ENCODE data around the gene PCDHB11.
"Not testable (repeated sequence)": the region's sequence is repeated elsewhere in the genome, so short reads cannot be mapped to it uniquely, and the experiment has no call there.

Gene PCDHB11

GRCh38 chr5:141199359-141200235, at the start of gene PCDHB11:
PCDHB11 (plus strand) TSS chr5:141199627; CDS start chr5:141199775, 148 bp downstream.
- DNase-seq: no peak

- DNase-seq: no peak
These were observed 49.6 kb upstream of the PCDHB11 start, which contains the start of gene PCDHB6 for GRCh38 chr5:141149812-141150211. PCDHB6 (plus strand) TSS chr5:141150057; CDS start chr5:141150258, 201 bp downstream.

GRCh38 chr5:141150224-141150992, 49.0 kb upstream of the PCDHB11 start:
- no peak for DNase-seq

- no peak for DNase-seq
These were observed 48.5 kb upstream of the PCDHB11 start for GRCh38 chr5:141150993-141151325.

GRCh38 chr5:141151632-141152031, 47.8 kb upstream of the PCDHB11 start:
- not testable (repeated sequence) for DNase-seq

- DNase-seq: not testable (repeated sequence)
These were observed 47.3 kb upstream of the PCDHB11 start for GRCh38 chr5:141152096-141152495.

GRCh38 chr5:141155540-141156374, 43.7 kb upstream of the PCDHB11 start:
- no peak for DNase-seq

GRCh38 chr5:141157356-141157755, 42.1 kb upstream of the PCDHB11 start:
- not testable (repeated sequence) for DNase-seq

GRCh38 chr5:141157901-141158300, 41.5 kb upstream of the PCDHB11 start:
- DNase-seq: not testable (repeated sequence)

- peak; percentile 13 for DNase-seq
These were observed 26.8 kb upstream of the PCDHB11 start, which contains the start of gene PCDHB7 for GRCh38 chr5:141172381-141173204. PCDHB7 (plus strand) TSS chr5:141172644; CDS start chr5:141172836, 192 bp downstream.

GRCh38 chr5:141174291-141175104, 24.9 kb upstream of the PCDHB11 start:
- DNase-seq: not testable (repeated sequence)

- DNase-seq: no peak
These were observed 23.5 kb upstream of the PCDHB11 start for GRCh38 chr5:141175933-141176332.

- DNase-seq: not testable (repeated sequence)
These were observed 21.7 kb upstream of the PCDHB11 start, which contains the start of gene PCDHB8 for GRCh38 chr5:141177577-141178191. PCDHB8 (plus strand) TSS chr5:141177790; CDS start chr5:141178035, 245 bp downstream.

- DNase-seq: not testable (repeated sequence)
These were observed 20.1 kb upstream of the PCDHB11 start for GRCh38 chr5:141179371-141179770.

- not testable (repeated sequence) for DNase-seq
These were observed 19.6 kb upstream of the PCDHB11 start for GRCh38 chr5:141179876-141180275.

- no peak for DNase-seq
These were observed 19.1 kb upstream of the PCDHB11 start for GRCh38 chr5:141180313-141180712.

GRCh38 chr5:141182248-141182647, 17.2 kb upstream of the PCDHB11 start, which contains the start of gene PCDHB16:
PCDHB16 (plus strand) TSS chr5:141182387; CDS start chr5:141182560, 173 bp downstream.
- DNase-seq: no peak

- not testable (repeated sequence) for DNase-seq
These were observed 15.1 kb upstream of the PCDHB11 start for GRCh38 chr5:141184117-141184855.

GRCh38 chr5:141186897-141187512, 12.4 kb upstream of the PCDHB11 start, which contains the start of gene PCDHB9:
PCDHB9 (plus strand) TSS chr5:141187161; CDS start chr5:141187319, 158 bp downstream.
- peak; percentile 19 for DNase-seq
